Adrenal gland (tissue), 12 donors: ENCODE data around the gene SPAG9. TPM values are rescaled to one million over a fixed set of nuclear protein-coding genes. Genes with fewer than 3 reads are reported as not detected.
A peak's percentile ranks its signal among the peaks of the same experiment; 100 is the strongest.

Source experiments
- DNase-seq, 7 donors: peaks; one replicate each; pipeline ENCODE4 v3.0.0-alpha.2; 2019 to 2020
- H3K27ac ChIP-seq, 5 donors: fragments of 200-600 bp; sonication (generic) in 4 of 5; 1 replicate in 3 of 5; 2 replicates in 2 of 5; pipeline versions ENCODE4 v1.5.1 to v1.8.0; 2016 to 2020; ENCODE audit warnings: mild to moderate bottlenecking in 1 of 5
- H3K27me3 ChIP-seq: fragments of 200-600 bp; 2 replicates; pipeline ENCODE4 v1.8.0; 2021
- H3K36me3 ChIP-seq, 2 donors: fragments of 200-600 bp; replicated peaks in 1 of 2; 1 replicate in 1 of 2; 2 replicates in 1 of 2; pipeline versions ENCODE4 v1.5.1 to v1.8.0; 2018 to 2022
- H3K4me1 ChIP-seq, 2 donors: fragments of 200-600 bp; replicated peaks in 1 of 2; 1 replicate in 1 of 2; 2 replicates in 1 of 2; pipeline versions ENCODE4 v1.5.1 to v1.8.0; 2018 to 2021
- H3K4me3 ChIP-seq, 4 donors: fragments of 200-600 bp; sonication (generic) in 3 of 4; one replicate each; pipeline ENCODE4 v1.5.1; 2016 to 2018
- H3K9me3 ChIP-seq, 3 donors: fragments of 200-600 bp; sonication (generic) in 1 of 3; replicated peaks in 1 of 3; 1 replicate in 2 of 3; 2 replicates in 1 of 3; pipeline versions ENCODE4 v1.5.1 to v1.8.0; 2016 to 2021
- POLR2A ChIP-seq, 2 donors: fragments of 450-650 bp; IDR thresholded peaks; one replicate each; pipeline ENCODE4 v1.6.1; 2017; ENCODE audit warnings: antibody characterized with exemption in 2 of 2, mild to moderate bottlenecking in 2 of 2, moderate library complexity in 1 of 2
- WGBS, 4 donors: extraction: QIAGEN DNeasy Blood & Tissue Kit in 2 of 4; methylation state at CpG; one replicate each; pipeline versions ENCODE4 v1.1.5 to v1.1.7; 2013 to 2017; 5-methylcytosine and 5-hydroxymethylcytosine counted together
- intact Hi-C, 2 donors: fragments of 100-400 bp; cut with DNase I; formaldehyde crosslinking; loops; one replicate each; pipeline versions ENCODE4 v1.14.1 to v1.15.0; 2022 to 2023
- polyA plus RNA-seq, 3 donors: library from polyadenylated mRNA; stranded (reverse); fragments of 200-250 nt in 2 of 3; fragments of 350-450 nt in 1 of 3; fragmentation: Illumina TruSeq in 1 of 3; extraction: RNeasy Lipid Tissue Mini Kit (QIAGEN cat#74804) in 1 of 3; gene quantifications; one replicate each; pipeline ENCODE4 v1.2.3, GENCODE V29; 2013 to 2014
- total RNA-seq, 9 donors: library from RNA; depleted of rRNA in 4 of 9; stranded (reverse); fragments of >200 nt in 4 of 9; fragments of 120-200 nt in 1 of 9; fragmentation: NEBNext Ultra II Directional in 1 of 9; extraction: Animal tissue kit (Norgen Biotek cat#: 25700) in 1 of 9; gene quantifications; one replicate each; pipeline versions ENCODE4 v1.1.0 to v1.2.4, GENCODE V29; 2013 to 2023
- TF ChIP-seq, protein P1 (sequence below), 6 experiments: fragments of 450-650 bp in 4 of 6; fragments of 200-600 bp in 2 of 6; sonication (generic) in 1 of 6; IDR thresholded peaks; 1 replicate in 5 of 6; 2 replicates in 1 of 6; pipeline versions ENCODE4 v1.5.1 to v1.8.0; 2016 to 2021; ENCODE audit warnings: antibody characterized with exemption in 6 of 6, mild to moderate bottlenecking in 2 of 6, moderate library complexity in 1 of 6
- donor health status: healthy with polysubstance abuse.
- donor health status: Bipolar disorder and iron deficiency.
- donor health status: DM: yes; HTN: yes; CAD: no.
- donor health status: DM: no; HTN: no; CAD: no.
- donor health status: DM: no; HTN: no; CAD: no.
- donor health status: DM: yes; HTN: yes; CAD: no.

The SPAG9 gene
- total and polyA plus RNA-seq, 12 donors = 23.5 to 99.8 (median 62.9) TPM

- Histone ChIP-seq H3K4me1 (peaks cover 0 to 12% of the 10 kb centered on the region in 2 donors), H3K9me3 (no peaks in the 10 kb centered on the region), H3K4me3 (peak within 1 kb of the TSS; percentile 3 to 82 (median 70)), H3K27ac (peak within 1 kb of the TSS; percentile 79 to 97 (median 93)), H3K27me3 (no peaks in the 10 kb centered on the region), H3K36me3 (peaks cover 0 to 49% of the 10 kb centered on the region in 2 donors)
- DNase-seq = peak; percentile 90 to 94 (median 91)
- 0% methylated on average over 6 to 98 of the region's 98 CpGs for WGBS, 4 donors
- intact Hi-C loops = no loop called here
- peak; percentile 57 to 75 for TF ChIP-seq POLR2A (IDR thresholded peaks at IDR 0.05)
- TF ChIP-seq, protein P1, sequence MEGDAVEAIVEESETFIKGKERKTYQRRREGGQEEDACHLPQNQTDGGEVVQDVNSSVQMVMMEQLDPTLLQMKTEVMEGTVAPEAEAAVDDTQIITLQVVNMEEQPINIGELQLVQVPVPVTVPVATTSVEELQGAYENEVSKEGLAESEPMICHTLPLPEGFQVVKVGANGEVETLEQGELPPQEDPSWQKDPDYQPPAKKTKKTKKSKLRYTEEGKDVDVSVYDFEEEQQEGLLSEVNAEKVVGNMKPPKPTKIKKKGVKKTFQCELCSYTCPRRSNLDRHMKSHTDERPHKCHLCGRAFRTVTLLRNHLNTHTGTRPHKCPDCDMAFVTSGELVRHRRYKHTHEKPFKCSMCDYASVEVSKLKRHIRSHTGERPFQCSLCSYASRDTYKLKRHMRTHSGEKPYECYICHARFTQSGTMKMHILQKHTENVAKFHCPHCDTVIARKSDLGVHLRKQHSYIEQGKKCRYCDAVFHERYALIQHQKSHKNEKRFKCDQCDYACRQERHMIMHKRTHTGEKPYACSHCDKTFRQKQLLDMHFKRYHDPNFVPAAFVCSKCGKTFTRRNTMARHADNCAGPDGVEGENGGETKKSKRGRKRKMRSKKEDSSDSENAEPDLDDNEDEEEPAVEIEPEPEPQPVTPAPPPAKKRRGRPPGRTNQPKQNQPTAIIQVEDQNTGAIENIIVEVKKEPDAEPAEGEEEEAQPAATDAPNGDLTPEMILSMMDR (IDR thresholded peaks at IDR 0.05) = no peak
These were observed 45.7 kb upstream of the SPAG9 start, which contains the start of gene NME2 for GRCh38 chr17:51166198-51166986. NME2 (plus strand) TSS chr17:51166411; CDS start chr17:51166831, 420 bp downstream.

- intact Hi-C loops = no loop called here
- peaks cover 0 to 48% of the 10 kb centered on the region in 2 donors for H3K36me3 ChIP-seq
These were observed 45.1 kb upstream of the SPAG9 start for GRCh38 chr17:51165680-51166197.

GRCh38 chr17:51164911-51165679 lies 44.4 kb upstream of the SPAG9 start:
- peak overlapping the region in 4 of 5 donors; percentile 89 to 97 (median 94) for H3K27ac ChIP-seq
- TF ChIP-seq POLR2A (IDR thresholded peaks at IDR 0.05) = no peak
- TF ChIP-seq, protein P1 (IDR thresholded peaks at IDR 0.05) = no peak
- DNase-seq = peak in 5 of 7 donors; percentile 13 to 45 (median 27)
- no peaks in the 10 kb centered on the region for H3K27me3 ChIP-seq
- no peaks in the 10 kb centered on the region for H3K9me3 ChIP-seq
- H3K4me1 ChIP-seq = peaks cover 0 to 12% of the 10 kb centered on the region in 2 donors
- peaks cover 0 to 42% of the 10 kb centered on the region in 2 donors for H3K36me3 ChIP-seq
- 72 to 77% (median 73%) methylated on average over 15 to 16 of the region's 16 CpGs for WGBS, 4 donors
- intact Hi-C loops = no loop called here
- H3K4me3 ChIP-seq = peak overlapping the region in 2 of 4 donors; percentile 65 to 82

More at GRCh38 chr17:51165680-51166197, 45.1 kb upstream of the SPAG9 start:
- no peak for TF ChIP-seq POLR2A (IDR thresholded peaks at IDR 0.05)
- TF ChIP-seq, protein P1 (IDR thresholded peaks at IDR 0.05) = no peak
- Histone ChIP-seq H3K27me3 (no peaks in the 10 kb centered on the region), H3K4me3 (peak overlapping the region in 2 of 4 donors; percentile 65 to 82), H3K27ac (peak overlapping the region; percentile 18 to 97 (median 93)), H3K4me1 (peaks cover 0 to 12% of the 10 kb centered on the region in 2 donors), H3K9me3 (no peaks in the 10 kb centered on the region)
- peak in 1 of 7 donors; percentile 42 for DNase-seq
- 9 to 11% (median 9%) methylated on average over 14 to 21 of the region's 21 CpGs for WGBS, 4 donors

- H3K27me3 ChIP-seq = no peaks in the 10 kb centered on the region
- no peak overlapping the region for H3K27ac ChIP-seq
- 78 to 84% (median 84%) methylated on average over 3 of the region's 3 CpGs for WGBS, 4 donors
- no peak overlapping the region for H3K4me3 ChIP-seq
- peak in 1 of 7 donors; percentile 13 for DNase-seq
- intact Hi-C loops = no loop called here
- no peaks in the 10 kb centered on the region for H3K9me3 ChIP-seq
- no peak for TF ChIP-seq POLR2A (IDR thresholded peaks at IDR 0.05)
- TF ChIP-seq, protein P1 (IDR thresholded peaks at IDR 0.05) = no peak
- peaks cover 0 to 4% of the 10 kb centered on the region in 2 donors for H3K4me1 ChIP-seq
- peaks cover 0 to 26% of the 10 kb centered on the region in 2 donors for H3K36me3 ChIP-seq
These were observed 40.9 kb upstream of the SPAG9 start for GRCh38 chr17:51161541-51161940.
